ENCODE results near the gene TARBP1.

Gene TARBP1

GRCh38 chr1:234489698-234490077, 10.7 kb upstream of the TARBP1 start:
- DNase-seq (ENCODE audit: insufficient read length) (no peak), FAIRE-seq (no peak)

GRCh38 chr1:234489007-234489697, 10.2 kb upstream of the TARBP1 start:
- DNase-seq (ENCODE audit: insufficient read length) = no peak
- no peak for FAIRE-seq
- TF ChIP-seq POLR2AphosphoS5 (IDR thresholded peaks at IDR 0.05; ENCODE audit: low read depth, low read length) = no peak
- TF ChIP-seq POLR2A (IDR thresholded peaks at IDR 0.05; ENCODE audit: low read depth, low read length) = no peak
- no peak for TF ChIP-seq TAF1 (IDR thresholded peaks at IDR 0.05; ENCODE audit: borderline replicate concordance, low read depth, low read length)

More at GRCh38 chr1:234489698-234490077, 10.7 kb upstream of the TARBP1 start:
- TF ChIP-seq POLR2A (IDR thresholded peaks at IDR 0.05; ENCODE audit: low read depth, low read length) (no peak), TAF1 (IDR thresholded peaks at IDR 0.05; ENCODE audit: borderline replicate concordance, low read depth, low read length) (no peak), POLR2AphosphoS5 (IDR thresholded peaks at IDR 0.05; ENCODE audit: low read depth, low read length) (no peak)

- TF ChIP-seq POLR2AphosphoS5 (IDR thresholded peaks at IDR 0.05; ENCODE audit: low read depth, low read length) = no peak
- no peak for TF ChIP-seq TAF1 (IDR thresholded peaks at IDR 0.05; ENCODE audit: borderline replicate concordance, low read depth, low read length)
- TF ChIP-seq POLR2A (IDR thresholded peaks at IDR 0.05; ENCODE audit: low read depth, low read length) = no peak
- peak; percentile 68 for FAIRE-seq
- DNase-seq (ENCODE audit: insufficient read length) = no peak
Measured at GRCh38 chr1:234488054-234489006, 9.4 kb upstream of the TARBP1 start.

- DNase-seq (ENCODE audit: insufficient read length) (no peak), FAIRE-seq (no peak)
- TF ChIP-seq POLR2AphosphoS5 (IDR thresholded peaks at IDR 0.05; ENCODE audit: low read depth, low read length) (no peak), TAF1 (IDR thresholded peaks at IDR 0.05; ENCODE audit: borderline replicate concordance, low read depth, low read length) (no peak), POLR2A (IDR thresholded peaks at IDR 0.05; ENCODE audit: low read depth, low read length) (no peak)
Measured at GRCh38 chr1:234486858-234487840, 8.2 kb upstream of the TARBP1 start.

- TF ChIP-seq POLR2A (IDR thresholded peaks at IDR 0.05; ENCODE audit: low read depth, low read length) = no peak
- TF ChIP-seq POLR2AphosphoS5 (IDR thresholded peaks at IDR 0.05; ENCODE audit: low read depth, low read length) = no peak
- TF ChIP-seq TAF1 (IDR thresholded peaks at IDR 0.05; ENCODE audit: borderline replicate concordance, low read depth, low read length) = no peak
- FAIRE-seq (no peak), DNase-seq (ENCODE audit: insufficient read length) (no peak)
Measured at GRCh38 chr1:234484991-234485739, 6.2 kb upstream of the TARBP1 start.

- no peak for DNase-seq (ENCODE audit: insufficient read length)
- FAIRE-seq = no peak
- TF ChIP-seq POLR2AphosphoS5 (IDR thresholded peaks at IDR 0.05; ENCODE audit: low read depth, low read length) (no peak), TAF1 (IDR thresholded peaks at IDR 0.05; ENCODE audit: borderline replicate concordance, low read depth, low read length) (no peak), POLR2A (IDR thresholded peaks at IDR 0.05; ENCODE audit: low read depth, low read length) (no peak)
Measured at GRCh38 chr1:234484218-234484617, 5.2 kb upstream of the TARBP1 start.

GRCh38 chr1:234481771-234482170, 2.8 kb upstream of the TARBP1 start:
- TF ChIP-seq TAF1 (IDR thresholded peaks at IDR 0.05; ENCODE audit: borderline replicate concordance, low read depth, low read length) (no peak), POLR2AphosphoS5 (IDR thresholded peaks at IDR 0.05; ENCODE audit: low read depth, low read length) (no peak), POLR2A (IDR thresholded peaks at IDR 0.05; ENCODE audit: low read depth, low read length) (no peak)
- DNase-seq (ENCODE audit: insufficient read length) (no peak), FAIRE-seq (no peak)

GRCh38 chr1:234479866-234480265, 887 bp upstream of the TARBP1 start:
- DNase-seq (ENCODE audit: insufficient read length) (no peak), FAIRE-seq (no peak)
- TF ChIP-seq TAF1 (IDR thresholded peaks at IDR 0.05; ENCODE audit: borderline replicate concordance, low read depth, low read length) (no peak), POLR2AphosphoS5 (IDR thresholded peaks at IDR 0.05; ENCODE audit: low read depth, low read length) (no peak), POLR2A (IDR thresholded peaks at IDR 0.05; ENCODE audit: low read depth, low read length) (no peak)

- no peak for FAIRE-seq
- TF ChIP-seq POLR2A (IDR thresholded peaks at IDR 0.05; ENCODE audit: low read depth, low read length) (no peak), POLR2AphosphoS5 (IDR thresholded peaks at IDR 0.05; ENCODE audit: low read depth, low read length) (no peak), TAF1 (IDR thresholded peaks at IDR 0.05; ENCODE audit: borderline replicate concordance, low read depth, low read length) (no peak)
- DNase-seq (ENCODE audit: insufficient read length) = no peak
Measured at GRCh38 chr1:234479310-234479559, 256 bp upstream of the TARBP1 start.

- no peak for FAIRE-seq
Measured at GRCh38 chr1:234478152-234478480, 863 bp downstream of the TARBP1 start.

More at GRCh38 chr1:234478152-234478480, 863 bp downstream of the TARBP1 start:
- TF ChIP-seq TAF1 (IDR thresholded peaks at IDR 0.05; ENCODE audit: borderline replicate concordance, low read depth, low read length) = no peak
- TF ChIP-seq POLR2A (IDR thresholded peaks at IDR 0.05; ENCODE audit: low read depth, low read length) = peak; percentile 75
- TF ChIP-seq POLR2AphosphoS5 (IDR thresholded peaks at IDR 0.05; ENCODE audit: low read depth, low read length) = peak; percentile 30; the same call in 1 of the 2 replicates
- peak; percentile 60 for DNase-seq (ENCODE audit: insufficient read length)

Measured in GM12892 (cell line).